Measurements from ENCODE around the gene ZNF337.
"Not testable (repeated sequence)": the region's sequence is repeated elsewhere in the genome, so short reads cannot be mapped to it uniquely, and the experiment has no call there.

ZNF337 gene

GRCh38 chr20:25707695-25708094 lies 11.0 kb upstream of the ZNF337 start:
- no peak for TF ChIP-seq CTCF (IDR thresholded peaks at IDR 0.05; ENCODE audit: control insufficient read depth, insufficient read depth, low read depth, low read length, missing control alignments)
- H3K4me3 ChIP-seq (ENCODE audit: control insufficient read depth, low read depth, low read length): no peak overlapping the region
- DNase-seq (ENCODE audit: low read depth): no peak

DNA sequence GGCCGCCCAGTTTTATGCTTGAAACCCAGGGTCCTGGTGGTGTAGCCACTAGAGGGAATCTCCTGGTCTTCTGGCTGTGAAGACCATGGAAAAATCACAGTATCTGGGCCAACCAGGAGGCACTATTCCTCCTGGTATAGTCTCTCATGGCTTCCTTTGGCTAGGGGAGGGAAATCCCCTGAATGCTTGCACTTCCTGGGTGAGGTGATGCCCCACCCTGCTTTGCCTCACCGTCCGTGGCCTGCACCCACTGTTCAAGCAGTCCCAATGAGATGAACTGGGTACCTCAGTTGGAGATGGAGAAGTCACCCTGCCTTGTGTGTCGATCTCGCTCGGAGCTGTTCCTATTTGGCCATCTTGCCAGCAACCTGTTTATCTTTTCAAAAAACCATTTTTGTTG lies 10.1 kb upstream of the ZNF337 start:
- H3K4me3 ChIP-seq (ENCODE audit: control insufficient read depth, low read depth, low read length): no peak overlapping the region
- no peak for DNase-seq (ENCODE audit: low read depth)
- TF ChIP-seq CTCF (IDR thresholded peaks at IDR 0.05; ENCODE audit: control insufficient read depth, insufficient read depth, low read depth, low read length, missing control alignments): no peak

DNA sequence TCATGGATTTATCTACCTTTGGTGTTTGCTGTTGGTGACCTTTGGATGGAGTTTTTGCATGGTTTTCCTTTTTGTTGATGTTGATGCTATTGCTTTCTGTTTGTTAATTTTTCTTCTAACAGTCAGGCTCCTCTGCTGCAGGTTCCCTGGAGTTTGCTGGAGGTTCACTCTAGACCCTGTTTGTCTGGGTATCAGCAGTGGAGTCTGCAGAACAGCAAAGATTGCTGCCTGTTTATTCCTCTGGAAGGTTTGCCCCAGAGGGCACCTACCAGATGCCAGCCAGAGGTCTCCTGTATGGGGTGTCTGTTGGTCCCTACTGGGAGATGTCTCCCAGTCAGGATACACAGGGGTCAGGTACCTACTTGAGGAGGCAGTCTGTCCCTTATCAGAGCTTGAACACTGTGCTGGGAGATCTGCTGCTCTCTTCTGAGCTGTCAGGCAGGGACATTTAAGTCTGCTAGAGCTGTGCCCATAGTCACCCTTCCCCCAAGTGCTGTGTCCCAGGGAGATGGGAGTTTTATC lies 9.2 kb upstream of the ZNF337 start:
- no peak for DNase-seq (ENCODE audit: low read depth)
- TF ChIP-seq CTCF (IDR thresholded peaks at IDR 0.05; ENCODE audit: control insufficient read depth, insufficient read depth, low read depth, low read length, missing control alignments): no peak
- no peak overlapping the region for H3K4me3 ChIP-seq (ENCODE audit: control insufficient read depth, low read depth, low read length)

- not testable (repeated sequence) for DNase-seq (ENCODE audit: low read depth)
These were observed 7.7 kb upstream of the ZNF337 start for GRCh38 chr20:25704303-25704702.

DNA sequence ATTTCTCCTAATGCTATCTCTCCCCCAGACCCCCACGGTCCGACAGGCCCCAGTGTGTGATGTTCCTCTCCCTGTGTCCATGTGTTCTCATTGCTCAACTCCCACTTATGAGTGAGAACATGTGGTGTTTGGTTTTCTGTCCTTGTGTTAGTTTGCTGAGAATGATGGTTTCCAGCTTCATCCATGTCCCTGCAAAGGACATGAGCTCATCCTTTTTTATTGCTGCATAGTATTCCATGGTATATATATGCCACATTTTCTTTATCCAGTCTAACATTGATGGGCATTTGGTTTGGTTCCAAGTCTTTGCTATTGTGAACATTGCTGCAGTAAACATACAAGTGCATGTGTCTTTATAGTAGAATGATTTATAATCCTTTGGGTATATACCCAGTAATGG lies 4.2 kb upstream of the ZNF337 start:
- DNase-seq (ENCODE audit: low read depth); H3K4me3 ChIP-seq (ENCODE audit: control insufficient read depth, low read depth, low read length): not testable (repeated sequence)

More at GRCh38 chr20:25704303-25704702, 7.7 kb upstream of the ZNF337 start:
- H3K4me3 ChIP-seq (ENCODE audit: control insufficient read depth, low read depth, low read length): not testable (repeated sequence)

DNA sequence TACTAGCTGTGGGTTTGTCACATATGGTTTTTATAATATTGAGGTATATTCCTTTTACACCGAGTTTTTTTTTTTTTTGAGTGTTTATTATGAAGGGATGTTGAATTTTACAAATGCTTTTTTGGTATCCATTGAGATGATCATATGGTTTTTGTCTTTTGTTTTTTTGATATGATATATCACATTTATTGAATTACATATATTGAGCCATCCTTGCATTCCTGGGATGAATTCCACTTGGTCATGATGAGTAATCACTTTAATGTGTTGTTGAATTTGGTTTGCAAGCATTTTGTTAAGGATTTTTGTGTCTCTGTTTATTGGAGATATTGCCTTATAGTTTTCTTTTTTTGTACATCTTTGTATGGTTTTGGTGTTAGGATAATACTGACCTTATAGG lies 3.3 kb upstream of the ZNF337 start:
- no peak overlapping the region for H3K4me3 ChIP-seq (ENCODE audit: control insufficient read depth, low read depth, low read length)
- TF ChIP-seq CTCF (IDR thresholded peaks at IDR 0.05; ENCODE audit: control insufficient read depth, insufficient read depth, low read depth, low read length, missing control alignments): no peak
- no peak for DNase-seq (ENCODE audit: low read depth)

DNA sequence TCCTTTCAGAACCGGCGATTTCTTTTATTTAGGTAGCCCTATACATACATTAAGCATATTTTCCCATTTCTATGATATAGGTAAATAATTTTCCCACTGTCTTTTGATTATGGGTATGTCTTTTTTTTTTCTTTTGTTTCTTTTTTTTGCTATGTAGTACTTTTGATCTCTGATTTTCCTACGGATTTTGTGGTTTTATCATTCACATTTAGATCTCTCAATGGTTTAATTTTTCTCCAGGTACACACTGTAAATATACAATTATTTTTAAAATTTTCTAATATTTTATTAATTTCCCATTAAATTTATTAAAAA lies 436 bp upstream of the ZNF337 start:
- no peak for DNase-seq (ENCODE audit: low read depth)
- TF ChIP-seq CTCF (IDR thresholded peaks at IDR 0.05; ENCODE audit: control insufficient read depth, insufficient read depth, low read depth, low read length, missing control alignments): no peak
- peak overlapping the region; percentile 71 for H3K4me3 ChIP-seq (ENCODE audit: control insufficient read depth, low read depth, low read length)

DNA sequence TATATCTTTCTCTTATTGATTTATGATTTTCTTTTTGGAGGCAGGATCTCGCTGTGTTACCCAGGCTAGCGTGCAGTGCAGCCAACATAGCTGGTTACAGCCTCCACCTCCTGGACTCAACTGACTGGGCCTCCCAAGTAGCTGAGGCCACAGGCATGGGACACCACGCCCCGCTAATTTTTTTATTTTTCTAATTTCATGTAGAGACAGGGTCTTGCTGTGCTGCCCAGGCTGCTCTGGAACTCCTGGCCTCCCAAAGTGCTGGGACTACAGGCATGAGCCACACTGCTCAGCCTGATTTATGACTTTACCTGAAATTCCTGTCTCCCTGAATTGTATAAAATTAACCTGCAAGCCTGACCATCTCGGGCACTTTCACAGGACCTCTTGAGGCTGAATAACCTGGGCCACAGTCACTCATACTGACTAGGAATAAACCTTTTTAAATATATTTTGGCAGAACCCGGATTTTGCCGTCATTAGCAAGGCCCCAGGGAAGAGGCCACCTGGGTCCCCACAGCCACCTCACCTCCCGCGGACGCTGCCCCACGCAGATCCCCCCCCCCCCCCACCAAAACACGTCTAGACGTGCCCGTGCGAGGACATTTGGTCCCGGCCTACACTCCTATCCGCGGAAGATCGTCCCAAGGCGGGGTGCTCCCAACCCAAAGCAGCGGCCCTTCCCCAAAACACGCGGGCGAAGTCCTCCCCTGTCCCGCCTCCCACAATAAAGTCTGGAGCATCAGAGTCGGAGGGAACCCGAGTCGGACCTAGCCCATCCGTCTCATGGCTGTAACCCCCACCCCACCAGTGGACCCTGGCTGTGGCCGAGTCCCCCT lies 902 bp downstream of the ZNF337 start:
- TF ChIP-seq CTCF (IDR thresholded peaks at IDR 0.05; ENCODE audit: control insufficient read depth, insufficient read depth, low read depth, low read length, missing control alignments): no peak

More for the DNA sequence above, 902 bp downstream of the ZNF337 start:
- H3K4me3 ChIP-seq (ENCODE audit: control insufficient read depth, low read depth, low read length): peak overlapping the region; percentile 71
- no peak for DNase-seq (ENCODE audit: low read depth)

Data from AG09309 (cell line).